HG03378 (cell line): ENCODE results near the gene OPN1SW.

ENCODE experiments used
- ATAC-seq: cut with Tn5 transposase; IDR thresholded peaks from one replicate; pipeline ENCODE4 v1.9.1; 2021; ENCODE audit warnings: mild to moderate bottlenecking, moderate library complexity; ENCODE audit not compliant: unreplicated experiment

OPN1SW gene

GRCh38 chr7:128763541-128763940, 12.1 kb downstream of the OPN1SW start:
- ATAC-seq = no peak

- ATAC-seq = no peak
Observed at GRCh38 chr7:128759242-128759641, 16.4 kb downstream of the OPN1SW start.

- ATAC-seq = no peak
Observed at GRCh38 chr7:128758553-128758952, 17.0 kb downstream of the OPN1SW start.

GRCh38 chr7:128757203-128757602, 18.4 kb downstream of the OPN1SW start:
- no peak for ATAC-seq

GRCh38 chr7:128755819-128756476, 19.6 kb downstream of the OPN1SW start:
- ATAC-seq = no peak

- ATAC-seq = no peak
Observed at GRCh38 chr7:128755075-128755818, 20.3 kb downstream of the OPN1SW start.

GRCh38 chr7:128752251-128752650, 23.3 kb downstream of the OPN1SW start:
- no peak for ATAC-seq

- no peak for ATAC-seq
Observed at GRCh38 chr7:128747327-128748079, 28.1 kb downstream of the OPN1SW start.

- no peak for ATAC-seq
Observed at GRCh38 chr7:128745706-128746105, 29.9 kb downstream of the OPN1SW start.

GRCh38 chr7:128744366-128744905, 31.2 kb downstream of the OPN1SW start:
- ATAC-seq = no peak

- ATAC-seq = no peak
Observed at GRCh38 chr7:128743112-128743772, 32.4 kb downstream of the OPN1SW start.

- no peak for ATAC-seq
Observed at GRCh38 chr7:128742206-128742605, 33.4 kb downstream of the OPN1SW start.

- no peak for ATAC-seq
Observed at GRCh38 chr7:128741491-128741890, 34.1 kb downstream of the OPN1SW start.

GRCh38 chr7:128740996-128741395, 34.6 kb downstream of the OPN1SW start:
- no peak for ATAC-seq

- no peak for ATAC-seq
Observed at GRCh38 chr7:128739990-128740682, 35.5 kb downstream of the OPN1SW start.

- ATAC-seq = peak; percentile 94
Observed at GRCh38 chr7:128739048-128739962, 36.3 kb downstream of the OPN1SW start, which contains the start of gene CALU. TSS of gene CALU (plus strand) at chr7:128739359. CDS start at chr7:128748584, 9,225 bp downstream.

GRCh38 chr7:128738570-128739047, 37.0 kb downstream of the OPN1SW start:
- no peak for ATAC-seq

- ATAC-seq = no peak
Observed at GRCh38 chr7:128737867-128738385, 37.7 kb downstream of the OPN1SW start.

GRCh38 chr7:128737441-128737840, 38.2 kb downstream of the OPN1SW start:
- ATAC-seq = no peak
